ENCODE results near the gene ACE. TPM values are rescaled to one million over a fixed set of nuclear protein-coding genes. Genes with fewer than 3 reads are reported as not detected.

The ACE gene
- total RNA-seq, 1 donor: 1.7 TPM

DNA sequence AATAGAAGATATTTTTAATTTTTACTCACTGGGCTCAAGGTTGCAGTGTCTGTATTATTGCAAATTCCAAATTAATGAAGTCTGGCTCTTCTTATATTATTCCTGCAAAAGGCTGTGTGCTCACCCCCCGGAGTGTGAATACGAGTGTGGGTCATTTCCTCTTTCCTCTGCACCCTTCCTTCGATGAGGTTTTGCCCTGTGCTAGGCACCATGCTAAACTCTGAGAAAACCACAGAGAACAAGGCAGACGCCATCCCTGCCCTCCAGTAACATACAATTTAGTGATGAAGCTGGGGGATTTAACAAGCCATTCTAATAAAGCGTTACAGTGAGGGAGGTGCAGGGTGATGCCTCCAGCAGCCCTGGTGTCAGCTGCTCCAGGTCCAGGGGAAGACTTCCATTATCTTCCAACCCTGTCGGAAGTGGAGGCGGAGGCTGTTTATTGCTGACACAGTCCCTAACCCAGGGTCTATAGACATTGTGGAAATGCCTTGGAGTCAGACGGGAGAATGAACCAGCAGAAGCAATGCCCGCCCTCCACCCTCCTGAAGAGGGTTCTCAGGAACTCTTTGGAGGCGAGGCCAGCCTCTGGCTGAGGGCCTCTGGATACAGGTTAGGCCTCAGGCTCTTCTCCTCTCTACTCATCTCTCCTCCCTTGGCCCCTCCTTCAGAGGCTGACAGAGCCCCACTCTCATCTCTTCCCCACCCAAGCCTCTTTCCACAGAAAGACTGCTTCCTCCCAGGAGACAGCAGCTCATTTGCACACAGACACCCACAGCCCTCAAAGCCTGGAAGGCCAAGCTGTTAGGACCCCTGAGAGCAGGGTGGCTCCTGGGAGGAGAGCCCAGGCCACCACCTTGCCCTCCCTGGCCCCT, 2.0 kb upstream of the ACE start:
- TF ChIP-seq CTCF (IDR thresholded peaks at IDR 0.05; ENCODE audit: insufficient read depth, low read depth, low read length): no peak
- no peak overlapping the region for H3K4me3 ChIP-seq (ENCODE audit: low read depth, low read length)
- no peak for DNase-seq (ENCODE audit: low read depth)

- H3K4me3 ChIP-seq (ENCODE audit: low read depth, low read length): no peak overlapping the region
- no peak for TF ChIP-seq CTCF (IDR thresholded peaks at IDR 0.05; ENCODE audit: insufficient read depth, low read depth, low read length)
- DNase-seq (ENCODE audit: low read depth): no peak
Measured at GRCh38 chr17:63475491-63476412, 1.1 kb upstream of the ACE start.

GRCh38 chr17:63476459-63476853, 405 bp upstream of the ACE start:
- H3K4me3 ChIP-seq (ENCODE audit: low read depth, low read length): peak overlapping the region; percentile 53
- no peak for DNase-seq (ENCODE audit: low read depth)
- no peak for TF ChIP-seq CTCF (IDR thresholded peaks at IDR 0.05; ENCODE audit: insufficient read depth, low read depth, low read length)

DNA sequence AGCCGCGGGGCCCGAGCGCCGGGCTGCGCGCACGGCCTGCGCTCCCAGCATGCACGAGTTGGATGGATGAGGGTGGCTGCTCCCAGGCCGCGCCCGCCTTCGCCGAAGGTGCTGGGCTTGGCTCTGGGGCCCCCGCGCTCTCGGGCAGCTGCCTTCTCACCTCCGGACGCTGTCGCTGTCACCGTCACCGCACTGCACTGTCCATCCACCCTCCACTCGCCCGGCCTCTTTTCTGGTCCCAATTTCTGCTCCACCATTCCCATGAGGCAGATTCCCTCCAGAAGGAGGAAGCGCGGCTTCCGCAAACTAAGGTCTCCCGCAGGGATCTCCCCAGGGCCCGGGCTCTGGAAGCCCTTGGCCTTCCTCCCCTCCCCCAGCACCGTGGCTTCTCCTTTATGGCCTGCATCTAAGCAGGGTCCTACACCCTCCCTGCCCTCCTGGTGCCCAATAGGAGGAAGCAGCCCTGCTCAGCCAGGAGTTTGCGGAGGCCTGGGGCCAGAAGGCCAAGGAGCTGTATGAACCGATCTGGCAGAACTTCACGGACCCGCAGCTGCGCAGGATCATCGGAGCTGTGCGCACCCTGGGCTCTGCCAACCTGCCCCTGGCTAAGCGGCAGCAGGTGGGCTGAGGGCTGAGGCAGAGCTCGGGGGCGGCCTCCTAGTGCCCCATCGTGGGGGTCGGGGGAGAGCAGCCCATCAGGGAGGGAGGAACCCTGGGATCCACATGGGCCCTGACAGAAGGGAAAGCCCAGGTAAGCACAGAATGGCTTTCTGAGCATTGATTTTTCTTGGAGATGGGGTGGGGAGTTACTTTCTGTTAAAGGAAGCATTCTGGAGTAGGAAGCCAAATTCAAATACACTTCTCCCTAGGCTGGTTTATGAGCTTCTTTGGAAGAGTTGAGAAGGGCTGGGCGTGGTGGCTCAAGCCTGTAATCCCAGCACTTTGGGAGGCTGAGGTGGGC, 899 bp downstream of the ACE start:
- no peak for DNase-seq (ENCODE audit: low read depth)
- TF ChIP-seq CTCF (IDR thresholded peaks at IDR 0.05; ENCODE audit: insufficient read depth, low read depth, low read length): no peak
- H3K4me3 ChIP-seq (ENCODE audit: low read depth, low read length): peak overlapping the region; percentile 53

DNA sequence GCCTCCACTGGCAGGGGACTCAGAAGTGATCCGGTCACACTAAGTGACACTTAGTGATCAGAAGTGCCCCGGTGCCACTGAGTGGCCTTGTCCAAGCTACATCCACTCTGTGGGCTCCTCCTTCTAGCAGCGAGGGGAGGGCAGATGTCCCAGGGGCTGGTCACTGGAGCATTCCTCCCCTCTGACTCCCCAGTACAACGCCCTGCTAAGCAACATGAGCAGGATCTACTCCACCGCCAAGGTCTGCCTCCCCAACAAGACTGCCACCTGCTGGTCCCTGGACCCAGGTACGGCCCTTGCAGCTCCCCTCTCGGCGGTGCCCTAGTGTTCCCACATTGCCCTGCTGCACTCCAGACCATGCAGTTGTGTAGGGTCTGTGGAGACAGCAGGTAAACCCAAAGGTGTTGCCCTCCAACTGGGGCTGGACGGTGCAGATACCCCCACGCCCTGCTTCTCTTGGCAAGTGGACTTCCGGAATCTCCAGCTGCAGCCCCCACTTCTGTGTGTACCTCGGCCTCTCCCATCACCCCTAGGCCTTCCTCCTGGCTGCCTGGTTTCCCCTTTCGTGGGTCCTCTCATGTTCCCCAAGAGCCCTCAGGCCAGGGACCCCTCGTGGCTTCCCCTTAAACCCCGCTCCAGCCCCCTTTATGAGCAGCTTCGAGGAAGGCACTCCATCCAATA, 2.1 kb downstream of the ACE start:
- peak; percentile 86 for DNase-seq (ENCODE audit: low read depth)
- H3K4me3 ChIP-seq (ENCODE audit: low read depth, low read length): no peak overlapping the region
- TF ChIP-seq CTCF (IDR thresholded peaks at IDR 0.05; ENCODE audit: insufficient read depth, low read depth, low read length): peak; percentile 89
